ENCODE results near the gene TMEM242.

Gene TMEM242

GRCh38 chr6:157333537-157333936 is 10.2 kb upstream of the TMEM242 start:
- DNase-seq (ENCODE audit: extremely low read depth, low read depth): no peak
- TF ChIP-seq CTCF (IDR thresholded peaks at IDR 0.05; ENCODE audit: low read depth, low read length): no peak

- no peak for DNase-seq (ENCODE audit: extremely low read depth, low read depth)
- no peak for TF ChIP-seq CTCF (IDR thresholded peaks at IDR 0.05; ENCODE audit: low read depth, low read length)
These were observed 9.5 kb upstream of the TMEM242 start for GRCh38 chr6:157332813-157333212.

GRCh38 chr6:157330831-157331230 is 7.5 kb upstream of the TMEM242 start:
- no peak for DNase-seq (ENCODE audit: extremely low read depth, low read depth)
- no peak for TF ChIP-seq CTCF (IDR thresholded peaks at IDR 0.05; ENCODE audit: low read depth, low read length)

- DNase-seq (ENCODE audit: extremely low read depth, low read depth): no peak
- no peak for TF ChIP-seq CTCF (IDR thresholded peaks at IDR 0.05; ENCODE audit: low read depth, low read length)
These were observed 6.5 kb upstream of the TMEM242 start for GRCh38 chr6:157329829-157330228.

GRCh38 chr6:157328108-157328692 is 4.9 kb upstream of the TMEM242 start:
- no peak for DNase-seq (ENCODE audit: extremely low read depth, low read depth)

GRCh38 chr6:157326979-157327378 is 3.7 kb upstream of the TMEM242 start:
- TF ChIP-seq CTCF (IDR thresholded peaks at IDR 0.05; ENCODE audit: low read depth, low read length): no peak
- DNase-seq (ENCODE audit: extremely low read depth, low read depth): no peak

More at GRCh38 chr6:157328108-157328692, 4.9 kb upstream of the TMEM242 start:
- TF ChIP-seq CTCF (IDR thresholded peaks at IDR 0.05; ENCODE audit: low read depth, low read length): no peak

GRCh38 chr6:157325069-157325805 is 1.9 kb upstream of the TMEM242 start:
- DNase-seq (ENCODE audit: extremely low read depth, low read depth): no peak
- TF ChIP-seq CTCF (IDR thresholded peaks at IDR 0.05; ENCODE audit: low read depth, low read length): no peak

Measured in AG09319 (cell line).